IMR-90 (cell line): ENCODE measurements around the gene MARCKSL1. TPM values are rescaled to one million over a fixed set of nuclear protein-coding genes. Genes with fewer than 3 reads are reported as not detected.
A peak's percentile ranks its signal among the peaks of the same experiment; 100 is the strongest.

Experiments
- ATAC-seq: fragments of 200-7000 bp; cut with Tn5 transposase; 2 replicates; pipeline ENCODE4 v1.9.1; 2020; ENCODE audit warnings: low read depth, mild to moderate bottlenecking, moderate library complexity
- BruUV-seq: library from RNA; stranded (reverse); fragments of 400-500 nt; replicated peaks from 2 replicates; lab custom pipeline; 2021; lab: Mats Ljungman, UMichigan
- CTCF ChIA-PET: fragments of 300-600 bp; formaldehyde crosslinking; extraction: SDS; loops from one replicate; lab custom pipeline; 2021; ENCODE audit warnings: antibody characterized with exemption; lab: Yijun Ruan, JAX
- POLR2A ChIA-PET: fragments of 300-600 bp; sonication (Branson Sonifier 250); formaldehyde crosslinking; loops from one replicate; lab custom pipeline; 2022; ENCODE audit warnings: antibody characterized with exemption; ENCODE audit not compliant: unreplicated experiment; lab: Charles Lee
- DNase-seq: peaks from one replicate; pipeline ENCODE4 v3.0.0; 2013
- H2AFZ ChIP-seq: replicated peaks from 2 replicates; pipeline ENCODE3; 2013; ENCODE audit warnings: low read length, mild to moderate bottlenecking; ENCODE audit not compliant: poor library complexity
- H2AK5ac ChIP-seq: 2 replicates; pipeline ENCODE4 v1.6.1; 2013; ENCODE audit warnings: low read depth, low read length, inconsistent platforms
- H2AK9ac ChIP-seq: replicated peaks from 2 replicates; pipeline ENCODE3; 2013; ENCODE audit warnings: mild to moderate bottlenecking, low read depth, low read length, moderate library complexity; ENCODE audit not compliant: poor library complexity
- H2BK120ac ChIP-seq: 2 replicates; pipeline ENCODE4 v1.6.1; 2013; ENCODE audit warnings: low read depth, low read length, inconsistent platforms
- H2BK15ac ChIP-seq: 3 replicates; pipeline ENCODE4 v1.6.1; 2013; ENCODE audit warnings: low read depth, low read length, inconsistent platforms
- H2BK20ac ChIP-seq: 2 replicates; pipeline ENCODE4 v1.6.1; 2013; ENCODE audit warnings: low read depth, mild to moderate bottlenecking, inconsistent platforms, low read length, moderate library complexity
- H2BK5ac ChIP-seq: 2 replicates; pipeline ENCODE4 v1.6.1; 2013; ENCODE audit warnings: mild to moderate bottlenecking, low read depth, low read length, inconsistent platforms; ENCODE audit not compliant: poor library complexity, severe bottlenecking
- H3K14ac ChIP-seq: replicated peaks from 2 replicates; pipeline ENCODE4 v1.6.1; 2013; ENCODE audit warnings: low read depth, low read length, inconsistent platforms
- H3K18ac ChIP-seq: 2 replicates; pipeline ENCODE4 v1.6.1; 2013; ENCODE audit warnings: low read depth, low read length, control low read depth
- H3K23ac ChIP-seq: 2 replicates; pipeline ENCODE4 v1.6.1; 2013; ENCODE audit warnings: low read depth, low read length, inconsistent platforms
- H3K27ac ChIP-seq: 2 replicates; pipeline ENCODE4 v1.5.1; 2013; ENCODE audit warnings: mild to moderate bottlenecking, control low read depth, low read length; ENCODE audit not compliant: insufficient read depth
- H3K27me3 ChIP-seq: 2 replicates; pipeline ENCODE4 v1.6.1; 2013; ENCODE audit warnings: low read length; ENCODE audit not compliant: control insufficient read depth, insufficient read depth
- H3K36me3 ChIP-seq: 2 replicates; pipeline ENCODE4 v1.6.1; 2013; ENCODE audit warnings: low read length, mixed read lengths; ENCODE audit not compliant: control insufficient read depth, insufficient read depth
- H3K4ac ChIP-seq: 2 replicates; pipeline ENCODE4 v1.6.1; 2013; ENCODE audit warnings: low read depth, low read length, inconsistent platforms
- H3K4me1 ChIP-seq: 2 replicates; pipeline ENCODE4 v1.6.1; 2013; ENCODE audit warnings: low read length, mixed read lengths; ENCODE audit not compliant: control insufficient read depth, insufficient read depth
- H3K4me2 ChIP-seq: 2 replicates; pipeline ENCODE4 v1.6.1; 2013; ENCODE audit warnings: low read depth, mild to moderate bottlenecking, control low read depth, low read length, moderate library complexity
- H3K4me3 ChIP-seq: 2 replicates; pipeline ENCODE4 v1.5.1; 2013; ENCODE audit warnings: low read depth, mild to moderate bottlenecking, control low read depth, low read length, moderate library complexity; ENCODE audit not compliant: insufficient read depth
- H3K56ac ChIP-seq: 2 replicates; pipeline ENCODE4 v1.6.1; 2013; ENCODE audit warnings: low read length, inconsistent platforms; ENCODE audit not compliant: insufficient read depth; ENCODE audit errors: extremely low read depth
- H3K79me1 ChIP-seq, 2 experiments: 2 replicates each; pipeline ENCODE4 v1.6.1; 2013; ENCODE audit warnings: low read length in 2 of 2, inconsistent platforms in 1 of 2, low read depth in 1 of 2
- H3K9ac ChIP-seq: 2 replicates; pipeline ENCODE4 v1.6.1; 2013; ENCODE audit warnings: low read depth, low read length, control low read depth
- H3K9me1 ChIP-seq: 2 replicates; pipeline ENCODE4 v1.6.1; 2013; ENCODE audit warnings: low read length, inconsistent platforms; ENCODE audit not compliant: insufficient read depth
- H3K9me3 ChIP-seq: 2 replicates; pipeline ENCODE4 v1.6.1; 2013; ENCODE audit warnings: low read length; ENCODE audit not compliant: control insufficient read depth, insufficient read depth
- H4K20me1 ChIP-seq: 2 replicates; pipeline ENCODE4 v1.6.1; 2013; ENCODE audit warnings: low read length, inconsistent platforms; ENCODE audit not compliant: insufficient read depth
- H4K5ac ChIP-seq: 2 replicates; pipeline ENCODE4 v1.6.1; 2013; ENCODE audit warnings: mild to moderate bottlenecking, low read depth, low read length, control low read depth
- H4K8ac ChIP-seq, 2 experiments: 2 replicates each; pipeline ENCODE4 v1.6.1; 2013; ENCODE audit warnings: low read depth in 2 of 2, low read length in 2 of 2, control low read depth in 1 of 2, inconsistent platforms in 1 of 2
- H4K91ac ChIP-seq: 2 replicates; pipeline ENCODE4 v1.6.1; 2013; ENCODE audit warnings: low read depth, low read length, inconsistent platforms; ENCODE audit not compliant: insufficient read depth
- CEBPB ChIP-seq: IDR thresholded peaks from 2 replicates; pipeline ENCODE4 v1.6.1; 2012; ENCODE audit warnings: low read depth, low read length, improper control_type of control experiment
- FOS ChIP-seq: fragments of 150-350 bp; IDR thresholded peaks from 2 replicates; pipeline ENCODE4 v1.6.1; 2016; ENCODE audit warnings: low read depth, low read length
- MAFK ChIP-seq: IDR thresholded peaks from 2 replicates; pipeline ENCODE4 v1.6.1; 2012; ENCODE audit warnings: low read depth, low read length, improper control_type of control experiment
- MXI1 ChIP-seq: IDR thresholded peaks from 2 replicates; pipeline ENCODE4 v1.6.1; 2012; ENCODE audit warnings: low read depth, mild to moderate bottlenecking, low read length, moderate library complexity, borderline replicate concordance
- RAD21 ChIP-seq: IDR thresholded peaks from 2 replicates; pipeline ENCODE4 v1.6.1; 2012; ENCODE audit warnings: low read length, improper control_type of control experiment
- WGBS, 2 experiments: methylation state at CpG; one replicate each; pipeline versions ENCODE4 v1.1.5 to v1.1.7; 2013; ENCODE audit warnings: missing lambda C conversion rate in 2 of 2; ENCODE audit not compliant: insufficient read length in 1 of 2; ENCODE audit errors: extremely low coverage in 2 of 2; 5-methylcytosine and 5-hydroxymethylcytosine counted together
- dilution Hi-C: fragments of 300-500 bp; cut with HindIII; formaldehyde crosslinking; loops from one replicate; pipeline ENCODE4 v1.14.3; 2018; ENCODE audit warnings: low sequenced_read_pairs; ENCODE audit not compliant: unreplicated experiment
- in situ Hi-C: fragments of 300-500 bp; cut with MboI; formaldehyde crosslinking; loops from 3 replicates; pipeline ENCODE4 v1.14.3; 2019; ENCODE audit warnings: low sequenced_read_pairs, inconsistent platforms, mixed read lengths
- intact Hi-C: fragments of 100-400 bp; cut with micrococcal nuclease; formaldehyde crosslinking; loops from 2 replicates; pipeline ENCODE4 v1.10.0; 2022
- polyA plus RNA-seq, 3 experiments: library from polyadenylated mRNA; depleted of rRNA; stranded (reverse); fragments of >200 nt; gene quantifications; 2 replicates each; pipeline ENCODE4 v1.2.3, GENCODE V29; 2012; ENCODE audit warnings: low replicate concordance in 1 of 3
- total RNA-seq: library from RNA; depleted of rRNA; stranded (reverse); fragments of >200 nt; gene quantifications from 2 replicates; pipeline ENCODE4 v1.2.3, GENCODE V29; 2012
- TF ChIP-seq, protein P1 (sequence below): fragments of 150-350 bp; IDR thresholded peaks from 2 replicates; pipeline ENCODE4 v1.6.1; 2017; ENCODE audit warnings: mild to moderate bottlenecking, antibody characterized with exemption, low read length, low read depth

Gene MARCKSL1
- total and polyA plus RNA-seq, 2 of the 4 experiments (the other 2 are of a cell fraction): 37.5 to 218 TPM

DNA sequence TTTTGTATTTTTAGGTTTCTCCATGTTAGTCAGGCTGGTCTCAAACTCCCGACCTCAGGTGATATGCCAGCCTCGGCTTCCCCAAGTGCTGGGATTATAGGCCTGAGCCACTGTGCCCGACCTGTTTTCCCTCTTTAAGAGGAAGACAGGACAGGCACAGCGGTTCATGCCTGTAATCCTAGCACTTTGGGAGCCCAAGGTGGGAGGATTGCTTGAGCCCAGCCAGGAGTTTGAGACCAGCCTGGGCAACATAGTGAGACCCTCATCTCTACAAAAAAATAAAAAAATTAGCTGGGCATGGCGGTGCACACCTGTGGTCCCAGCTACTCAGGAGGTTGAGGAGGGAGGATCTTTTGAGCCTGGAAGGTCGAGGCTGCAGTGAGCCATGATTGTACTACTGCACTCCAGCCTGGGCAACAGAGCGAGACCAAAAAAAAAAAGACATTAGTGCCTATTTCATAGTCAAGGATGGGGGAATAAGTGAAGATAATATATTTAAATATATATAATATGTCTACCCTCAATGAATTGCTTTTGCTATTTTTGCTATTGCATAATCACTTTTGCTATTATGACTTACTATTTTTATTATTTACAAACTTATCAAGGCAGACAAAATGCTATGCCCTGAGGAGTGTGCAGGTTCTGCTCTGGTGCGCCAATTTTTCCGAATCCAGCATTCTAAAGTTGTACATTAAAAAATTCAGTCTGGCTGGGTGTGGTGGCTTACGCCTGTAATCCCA, 17.7 kb downstream of the MARCKSL1 start:
- no peak overlapping the region for H2BK20ac ChIP-seq
- H2BK5ac ChIP-seq: no peak overlapping the region
- no peak overlapping the region for H3K9ac ChIP-seq
- no peak overlapping the region for H4K8ac ChIP-seq
- intact Hi-C loops (no loop called here), dilution Hi-C loops (no loop called here), in situ Hi-C loops (no loop called here)
- no peak for TF ChIP-seq RAD21
- peak; percentile 25; the same call in 1 of the 2 replicates for TF ChIP-seq CEBPB
- no peak for TF ChIP-seq FOS
- TF ChIP-seq MAFK: no peak
- TF ChIP-seq, protein P1, sequence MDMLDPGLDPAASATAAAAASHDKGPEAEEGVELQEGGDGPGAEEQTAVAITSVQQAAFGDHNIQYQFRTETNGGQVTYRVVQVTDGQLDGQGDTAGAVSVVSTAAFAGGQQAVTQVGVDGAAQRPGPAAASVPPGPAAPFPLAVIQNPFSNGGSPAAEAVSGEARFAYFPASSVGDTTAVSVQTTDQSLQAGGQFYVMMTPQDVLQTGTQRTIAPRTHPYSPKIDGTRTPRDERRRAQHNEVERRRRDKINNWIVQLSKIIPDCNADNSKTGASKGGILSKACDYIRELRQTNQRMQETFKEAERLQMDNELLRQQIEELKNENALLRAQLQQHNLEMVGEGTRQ: no peak
- no peak for TF ChIP-seq MXI1
- no peak overlapping the region for H4K5ac ChIP-seq
- H2BK120ac ChIP-seq: no peak overlapping the region
- H4K20me1 ChIP-seq: no peaks in the 10 kb centered on the region; the same call in 1 of the 2 replicates
- H3K4me3 ChIP-seq: no peak overlapping the region
- DNase-seq (no peak), ATAC-seq (no peak)
- no peaks in the 10 kb centered on the region for H3K9me3 ChIP-seq
- no peak overlapping the region for H3K18ac ChIP-seq
- H3K9me1 ChIP-seq: peaks cover 7% of the 10 kb centered on the region; the same call in 1 of the 2 replicates
- H2BK15ac ChIP-seq: no peak overlapping the region
- H3K56ac ChIP-seq: no peak overlapping the region
- ChIA-PET CTCF (no interaction called here), POLR2A (no interaction called here)
- H3K36me3 ChIP-seq: peaks cover 29% of the 10 kb centered on the region
- 97% methylated on average over 4 of the region's 10 CpGs; no CpG with 5 or more reads in 1 of the 2 experiments for WGBS, 2 experiments
- no peak overlapping the region for H2AK9ac ChIP-seq
- no peak overlapping the region for H4K91ac ChIP-seq
- H3K4ac ChIP-seq: no peak overlapping the region
- H3K23ac ChIP-seq: no peak overlapping the region
- no TSS peak for BruUV-seq
- H2AFZ ChIP-seq: no peak overlapping the region
- peaks cover 21 to 52% of the 10 kb centered on the region in 2 experiments for H3K79me1 ChIP-seq
- no peaks in the 10 kb centered on the region for H3K27me3 ChIP-seq
- H3K4me1 ChIP-seq: peaks cover 4% of the 10 kb centered on the region
- H3K14ac ChIP-seq: no peak overlapping the region
- H3K27ac ChIP-seq: no peak overlapping the region
- H2AK5ac ChIP-seq: no peak overlapping the region
- no peak overlapping the region for H3K4me2 ChIP-seq
